ENCODE results near the gene MAZ.

Gene MAZ

DNA sequence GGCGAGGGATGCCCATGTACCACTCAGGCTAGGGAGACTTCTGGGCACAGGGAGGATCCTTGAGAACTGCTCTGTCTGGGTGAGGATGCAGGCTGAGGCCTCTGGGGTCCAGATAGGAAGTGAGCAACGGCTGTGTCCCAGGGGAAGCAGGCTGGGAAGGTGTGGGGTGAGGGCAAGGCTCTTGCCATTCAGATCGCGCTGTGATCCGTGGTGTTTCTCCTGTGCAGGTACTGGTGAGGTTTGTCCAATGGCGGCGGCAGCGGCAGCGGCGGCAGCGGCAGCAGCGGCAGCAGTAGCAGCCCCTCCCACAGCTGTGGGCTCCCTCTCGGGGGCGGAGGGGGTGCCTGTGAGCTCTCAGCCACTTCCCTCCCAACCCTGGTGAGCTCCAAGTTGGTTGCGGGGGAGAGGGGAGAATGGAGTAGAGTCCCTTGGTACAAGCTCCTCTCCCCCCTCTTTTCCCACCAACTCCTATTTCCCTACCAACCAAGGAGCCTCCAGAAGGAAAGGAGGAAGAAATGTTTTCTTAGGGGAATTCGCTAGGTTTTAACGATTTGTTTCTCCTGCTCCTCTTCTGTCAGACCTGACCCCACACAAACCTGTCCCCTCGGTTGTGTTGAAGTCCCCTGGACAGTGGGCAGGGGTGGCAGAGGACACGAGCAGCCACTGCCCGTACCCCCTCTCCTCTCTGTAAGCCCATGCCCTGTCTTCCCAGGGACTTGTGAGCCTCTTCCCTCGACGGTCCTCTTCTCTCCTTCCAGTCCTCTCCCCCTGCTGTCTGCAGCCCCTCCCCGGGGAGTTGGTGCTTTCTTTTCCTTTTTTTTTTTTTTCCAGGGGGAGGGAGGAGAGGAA is 3.7 kb downstream of the MAZ start:
- no peak for DNase-seq (ENCODE audit: low read depth in 2 of 2)

DNA sequence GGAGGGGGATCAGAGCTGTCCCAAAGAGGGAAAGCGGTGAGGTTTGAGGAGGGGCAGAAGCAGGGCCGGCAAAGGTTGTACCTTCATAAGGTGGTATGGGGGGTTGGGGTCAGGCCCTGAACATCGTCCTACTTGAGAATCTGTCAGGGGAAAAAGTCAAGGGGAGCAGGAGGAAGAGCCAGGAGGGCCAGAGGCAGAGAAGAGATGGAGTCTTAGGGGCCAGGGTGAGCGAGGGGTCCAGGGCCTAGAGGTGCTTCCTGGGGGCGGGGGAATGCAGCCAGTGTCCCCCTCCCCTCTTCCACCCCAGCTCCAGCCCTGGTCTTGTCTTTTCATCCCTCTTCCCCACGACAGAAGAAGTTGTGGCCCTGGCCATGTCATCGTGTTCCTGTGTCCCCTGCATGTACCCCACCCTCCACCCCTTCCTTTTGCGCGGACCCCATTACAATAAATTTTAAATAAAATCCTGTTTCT is 4.4 kb downstream of the MAZ start:
- DNase-seq (ENCODE audit: low read depth in 2 of 2), result no peak

DNA sequence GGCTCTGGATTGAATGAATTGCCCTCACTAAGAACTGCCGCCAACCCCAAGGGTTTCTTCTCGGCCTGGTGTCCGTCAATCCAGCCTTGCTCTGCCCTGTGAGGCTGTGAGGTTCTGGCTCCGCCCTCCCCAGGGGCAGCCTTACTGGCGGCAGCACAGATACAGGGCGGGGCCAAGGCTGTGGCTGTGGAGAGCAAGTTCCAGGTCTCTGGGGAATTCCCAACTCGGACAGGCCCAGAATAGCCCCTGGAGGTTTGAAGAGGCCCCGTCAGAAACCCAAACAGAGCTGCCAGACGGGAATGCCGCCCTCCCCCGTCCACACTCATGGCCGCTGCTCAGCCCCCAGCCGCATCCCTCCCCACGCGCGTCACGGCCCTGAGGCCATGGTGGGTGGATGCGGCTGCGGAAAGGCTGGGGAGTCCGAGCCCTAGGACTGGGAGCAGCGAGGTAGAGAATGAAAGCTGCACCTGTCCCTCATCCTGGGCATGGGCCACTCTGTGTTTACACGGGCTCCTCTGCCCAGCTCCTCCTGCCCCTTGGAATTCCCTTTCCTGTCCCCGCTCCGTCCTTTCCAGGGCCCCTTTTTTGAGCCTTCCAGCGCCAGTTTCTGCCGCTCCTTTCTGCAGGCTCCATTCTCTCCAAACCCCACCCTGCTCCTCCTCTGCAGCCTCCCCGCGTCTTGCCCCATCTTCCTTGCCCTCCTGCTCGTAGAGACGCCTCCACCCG is 5.0 kb downstream of the MAZ start:
- DNase-seq (ENCODE audit: low read depth in 2 of 2), result peak in 1 of 2 donors; percentile 80

DNA sequence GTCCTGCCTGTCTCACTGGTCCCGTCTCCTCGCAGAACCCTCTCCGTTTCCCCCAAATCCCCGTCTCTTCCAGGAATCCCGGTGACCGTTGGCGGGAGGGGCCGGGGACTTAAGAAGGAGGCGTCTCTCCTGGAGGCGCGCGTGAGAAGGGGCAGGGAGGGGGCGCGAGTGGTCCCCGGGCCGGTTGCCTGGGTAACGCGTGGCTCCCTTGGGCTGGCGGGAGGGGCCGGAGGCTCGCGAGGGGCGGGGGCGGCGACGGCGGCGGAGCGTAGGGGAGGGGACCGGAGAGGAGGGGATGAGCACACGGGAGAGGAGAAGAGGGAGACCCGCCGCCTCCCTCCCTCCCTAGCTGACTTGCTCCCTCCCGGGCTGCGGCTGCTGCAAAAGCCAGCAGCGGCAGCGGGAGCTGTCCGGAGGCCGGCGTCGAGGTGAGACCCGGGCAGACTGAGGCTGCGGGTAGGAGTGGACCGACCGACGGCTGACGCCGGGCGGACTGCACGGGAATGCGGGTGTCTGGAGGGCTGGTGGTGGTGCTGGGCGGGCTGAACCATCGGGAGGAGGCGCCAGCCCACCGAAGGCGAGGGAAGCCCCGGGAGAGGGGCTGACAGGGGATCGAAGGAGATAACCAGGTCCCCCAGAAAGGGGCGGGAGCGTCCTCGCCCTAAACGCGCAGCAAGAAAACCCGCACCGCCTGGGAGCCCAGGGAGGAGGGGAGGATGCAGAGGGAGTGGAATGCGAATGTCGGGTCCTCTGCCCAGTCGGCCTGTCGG is 5.8 kb downstream of the MAZ start, which contains the start of gene PRRT2:
Gene PRRT2, plus strand, starts transcription at position 298 of the 770 bp plus-strand sequence. CDS start 862 bp downstream, outside the sequence.
- no peak for DNase-seq (ENCODE audit: low read depth in 2 of 2)

DNA sequence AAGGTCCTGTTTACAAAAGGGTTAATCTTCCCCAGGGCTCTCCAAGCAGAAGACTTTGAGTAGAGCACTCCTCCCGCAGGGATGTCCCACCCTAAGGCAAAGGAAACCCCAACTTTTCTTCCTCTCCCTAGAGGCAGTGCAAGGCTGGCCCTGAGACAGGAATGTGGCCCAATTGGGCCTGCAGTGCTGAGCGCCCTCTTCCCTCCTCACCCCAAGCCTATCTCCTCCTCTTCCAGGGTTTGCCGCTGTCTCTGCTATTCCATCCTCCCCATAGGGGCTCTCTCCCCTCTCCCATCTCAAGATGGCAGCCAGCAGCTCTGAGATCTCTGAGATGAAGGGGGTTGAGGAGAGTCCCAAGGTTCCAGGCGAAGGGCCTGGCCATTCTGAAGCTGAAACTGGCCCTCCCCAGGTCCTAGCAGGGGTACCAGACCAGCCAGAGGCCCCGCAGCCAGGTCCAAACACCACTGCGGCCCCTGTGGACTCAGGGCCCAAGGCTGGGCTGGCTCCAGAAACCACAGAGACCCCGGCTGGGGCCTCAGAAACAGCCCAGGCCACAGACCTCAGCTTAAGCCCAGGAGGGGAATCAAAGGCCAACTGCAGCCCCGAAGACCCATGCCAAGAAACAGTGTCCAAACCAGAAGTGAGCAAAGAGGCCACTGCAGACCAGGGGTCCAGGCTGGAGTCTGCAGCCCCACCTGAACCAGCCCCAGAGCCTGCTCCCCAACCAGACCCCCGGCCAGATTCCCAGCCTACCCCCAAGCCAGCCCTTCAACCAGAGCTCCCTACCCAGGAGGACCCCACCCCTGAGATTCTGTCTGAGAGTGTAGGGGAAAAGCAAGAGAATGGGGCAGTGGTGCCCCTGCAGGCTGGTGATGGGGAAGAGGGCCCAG is 6.7 kb downstream of the MAZ start:
- DNase-seq (ENCODE audit: low read depth in 2 of 2), result no peak

DNA sequence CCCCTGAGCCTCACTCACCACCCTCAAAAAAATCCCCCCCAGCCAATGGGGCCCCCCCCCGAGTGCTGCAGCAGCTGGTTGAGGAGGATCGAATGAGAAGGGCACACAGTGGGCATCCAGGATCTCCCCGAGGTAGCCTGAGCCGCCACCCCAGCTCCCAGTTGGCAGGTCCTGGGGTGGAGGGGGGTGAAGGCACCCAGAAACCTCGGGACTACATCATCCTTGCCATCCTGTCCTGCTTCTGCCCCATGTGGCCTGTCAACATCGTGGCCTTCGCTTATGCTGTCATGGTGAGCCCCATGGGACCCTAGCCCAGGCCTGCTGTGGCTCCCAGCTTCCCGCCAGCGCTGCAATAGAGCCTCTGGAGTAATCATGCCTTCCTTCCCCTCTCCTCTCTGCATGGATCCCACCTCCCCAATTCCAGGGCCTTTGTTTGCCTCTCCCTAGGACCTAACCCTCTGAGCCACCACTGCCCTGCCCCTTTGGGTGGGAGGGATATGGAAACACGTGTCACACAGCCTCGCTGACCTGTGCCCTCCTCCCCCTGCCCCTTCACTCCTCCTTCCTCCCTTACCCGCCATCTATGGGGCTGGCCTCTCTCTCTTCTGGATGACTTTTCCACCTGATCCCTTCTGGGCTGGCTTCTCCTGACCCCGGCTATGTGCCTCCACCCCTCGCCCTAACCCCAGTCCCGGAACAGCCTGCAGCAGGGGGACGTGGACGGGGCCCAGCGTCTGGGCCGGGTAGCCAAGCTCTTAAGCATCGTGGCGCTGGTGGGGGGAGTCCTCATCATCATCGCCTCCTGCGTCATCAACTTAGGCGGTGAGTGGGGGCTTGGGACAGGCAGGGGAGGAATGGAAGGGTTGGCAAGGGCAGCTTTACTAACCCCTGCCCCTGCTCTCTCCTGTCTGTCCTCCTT is 7.6 kb downstream of the MAZ start:
- no peak for DNase-seq (ENCODE audit: low read depth in 2 of 2)

DNA sequence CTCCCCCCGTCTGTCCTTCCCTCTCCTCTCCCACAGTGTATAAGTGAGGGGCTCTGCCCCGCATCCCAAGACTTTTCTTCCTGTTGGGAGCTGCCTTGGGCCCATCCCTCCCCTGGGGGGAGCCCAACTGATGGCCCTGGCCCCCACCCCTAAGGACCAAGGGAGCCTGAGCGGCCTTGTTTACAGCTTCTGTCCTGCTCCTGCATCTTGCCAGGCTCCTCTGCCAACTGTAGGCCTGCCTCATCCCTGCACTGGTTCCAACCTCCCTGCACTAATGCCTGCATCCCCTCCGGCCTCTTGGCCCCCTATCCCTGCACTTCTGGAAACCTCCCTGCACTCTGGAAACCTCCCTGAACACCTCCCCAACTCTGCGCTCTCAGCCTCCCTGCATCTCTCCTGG is 8.3 kb downstream of the MAZ start:
- DNase-seq (ENCODE audit: low read depth in 2 of 2), result no peak

DNA sequence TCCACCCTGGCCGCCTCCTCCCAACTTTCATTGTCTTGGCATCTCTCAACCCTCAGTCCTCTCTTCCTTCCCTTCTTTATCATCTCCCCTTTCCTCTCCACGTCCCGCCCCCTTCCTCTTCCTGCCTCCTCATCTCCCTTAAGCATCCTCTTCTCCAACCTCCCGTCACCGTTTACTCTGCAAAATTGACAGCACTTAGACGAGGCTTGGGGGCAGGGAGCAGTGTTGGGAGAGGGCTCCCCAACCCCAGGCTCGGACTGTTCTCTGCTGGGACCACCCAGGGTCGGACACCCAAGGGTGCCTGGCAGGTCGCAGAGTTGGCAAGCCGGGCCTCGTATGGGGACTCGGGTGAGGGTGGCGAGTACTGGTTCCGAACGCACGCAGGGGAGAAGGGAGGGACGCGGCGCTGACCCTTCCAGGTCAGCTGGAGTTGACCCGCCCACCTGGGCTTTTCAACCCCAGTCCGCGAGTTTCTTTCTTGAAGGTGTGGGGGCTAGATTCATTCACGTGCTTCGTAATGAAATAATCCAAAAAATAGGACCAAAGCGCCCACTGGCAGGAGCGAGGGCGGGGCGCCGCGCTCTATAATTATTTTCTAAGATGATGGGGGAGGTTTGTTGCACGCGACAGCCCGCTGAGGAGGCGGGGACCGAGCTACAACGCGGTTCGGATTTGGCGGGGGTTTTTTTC is 8.8 kb downstream of the MAZ start:
- DNase-seq (ENCODE audit: low read depth in 2 of 2), result no peak

DNA sequence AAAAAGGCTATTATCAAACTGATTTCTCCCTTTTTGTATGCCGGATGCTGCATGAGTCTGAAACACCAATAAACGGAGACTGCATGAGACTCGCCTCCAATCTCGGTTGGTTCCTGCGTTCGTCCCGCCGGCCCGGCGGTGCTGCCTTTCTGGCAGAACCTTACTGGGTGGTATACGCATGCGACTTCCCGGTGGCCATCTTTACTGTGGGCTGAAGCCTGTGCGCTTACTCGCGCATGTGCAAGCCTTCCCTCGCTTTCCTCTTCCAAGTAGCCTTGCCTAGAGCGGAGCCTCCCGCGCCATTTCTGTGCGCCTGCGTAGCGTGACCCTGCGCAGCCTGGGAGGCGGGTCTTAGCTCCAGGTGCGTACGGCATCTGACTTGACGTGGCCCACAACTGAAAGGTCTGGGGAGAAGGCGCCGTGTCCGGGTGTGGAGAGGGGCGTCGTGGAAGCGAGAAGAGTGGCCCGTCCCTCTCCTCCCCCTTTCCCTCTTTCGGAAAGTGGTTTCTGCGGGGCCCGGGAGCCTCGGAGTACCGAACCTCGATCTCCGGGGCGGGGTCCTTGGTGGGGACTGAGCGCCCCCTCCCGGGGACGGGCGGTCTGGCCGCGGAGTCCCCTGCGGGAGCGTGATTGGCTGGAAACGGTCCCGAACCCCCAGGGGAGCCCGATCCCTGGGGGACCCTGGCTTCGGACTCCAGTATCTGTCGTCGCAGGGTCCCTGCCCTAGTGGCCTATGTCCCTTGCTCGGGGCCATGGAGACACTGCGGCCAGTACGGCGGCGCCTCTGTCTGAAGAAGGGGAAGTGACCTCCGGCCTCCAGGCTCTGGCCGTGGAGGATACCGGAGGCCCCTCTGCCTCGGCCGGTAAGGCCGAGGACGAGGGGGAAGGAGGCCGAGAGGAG is 9.7 kb downstream of the MAZ start, which contains the start of gene PAGR1:
Gene PAGR1, plus strand, starts transcription at position 360 of the 901 bp plus-strand sequence. Its CDS starts 374 bp downstream, at position 734.
- DNase-seq (ENCODE audit: low read depth in 2 of 2), result peak; percentile 96 to 97

DNA sequence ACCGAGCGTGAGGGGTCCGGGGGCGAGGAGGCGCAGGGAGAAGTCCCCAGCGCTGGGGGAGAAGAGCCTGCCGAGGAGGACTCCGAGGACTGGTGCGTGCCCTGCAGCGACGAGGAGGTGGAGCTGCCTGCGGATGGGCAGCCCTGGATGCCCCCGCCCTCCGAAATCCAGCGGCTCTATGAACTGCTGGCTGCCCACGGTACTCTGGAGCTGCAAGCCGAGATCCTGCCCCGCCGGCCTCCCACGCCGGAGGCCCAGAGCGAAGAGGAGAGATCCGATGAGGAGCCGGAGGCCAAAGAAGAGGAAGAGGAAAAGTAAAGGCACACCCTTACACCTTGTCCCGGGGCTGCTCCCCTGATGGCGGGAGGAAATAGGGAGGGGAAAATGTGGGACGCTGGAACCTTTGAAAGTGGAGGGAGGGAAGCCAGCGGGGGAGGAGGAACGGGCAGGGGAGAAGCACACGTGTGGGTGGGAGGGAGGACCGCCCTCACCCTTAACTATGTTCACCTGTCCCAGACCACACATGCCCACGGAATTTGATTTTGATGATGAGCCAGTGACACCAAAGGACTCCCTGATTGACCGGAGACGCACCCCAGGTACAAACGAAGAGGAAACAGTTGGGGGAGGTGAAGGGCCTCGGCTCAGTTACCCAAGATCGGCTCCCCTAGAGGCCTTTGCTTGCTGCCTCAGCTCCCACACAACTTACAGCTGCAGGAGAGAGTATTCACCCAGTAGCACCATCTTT is 10.5 kb downstream of the MAZ start:
- DNase-seq (ENCODE audit: low read depth in 2 of 2), result peak; percentile 58 to 71

DNA sequence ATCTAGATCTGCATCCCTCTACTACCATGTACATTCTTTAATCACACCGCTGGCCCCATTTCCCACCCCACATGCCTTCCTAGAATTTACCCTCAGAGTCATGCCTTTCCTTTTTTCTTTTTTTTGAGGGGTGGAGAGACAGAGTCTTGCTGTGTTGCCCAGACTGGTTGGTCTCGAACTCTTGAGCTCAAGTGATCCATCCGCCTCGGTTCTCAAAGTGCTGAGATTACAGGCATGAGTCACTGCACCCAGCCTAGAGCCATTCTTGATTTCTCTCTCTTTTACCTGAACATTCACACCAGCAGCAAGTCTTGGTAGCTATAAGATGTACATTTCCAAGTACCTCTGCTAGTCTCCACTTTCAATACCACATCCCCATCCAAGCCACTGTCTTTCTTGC is 11.8 kb downstream of the MAZ start:
- no peak for DNase-seq (ENCODE audit: low read depth in 2 of 2)

DNA sequence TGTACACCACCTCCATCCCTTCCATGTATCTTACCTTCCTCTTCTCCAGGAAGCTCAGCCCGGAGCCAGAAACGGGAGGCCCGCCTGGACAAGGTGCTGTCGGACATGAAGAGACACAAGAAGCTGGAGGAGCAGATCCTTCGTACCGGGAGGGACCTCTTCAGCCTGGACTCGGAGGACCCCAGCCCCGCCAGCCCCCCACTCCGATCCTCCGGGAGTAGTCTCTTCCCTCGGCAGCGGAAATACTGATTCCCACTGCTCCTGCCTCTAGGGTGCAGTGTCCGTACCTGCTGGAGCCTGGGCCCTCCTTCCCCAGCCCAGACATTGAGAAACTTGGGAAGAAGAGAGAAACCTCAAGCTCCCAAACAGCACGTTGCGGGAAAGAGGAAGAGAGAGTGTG is 13.2 kb downstream of the MAZ start:
- no peak for DNase-seq (ENCODE audit: low read depth in 2 of 2)

DNA sequence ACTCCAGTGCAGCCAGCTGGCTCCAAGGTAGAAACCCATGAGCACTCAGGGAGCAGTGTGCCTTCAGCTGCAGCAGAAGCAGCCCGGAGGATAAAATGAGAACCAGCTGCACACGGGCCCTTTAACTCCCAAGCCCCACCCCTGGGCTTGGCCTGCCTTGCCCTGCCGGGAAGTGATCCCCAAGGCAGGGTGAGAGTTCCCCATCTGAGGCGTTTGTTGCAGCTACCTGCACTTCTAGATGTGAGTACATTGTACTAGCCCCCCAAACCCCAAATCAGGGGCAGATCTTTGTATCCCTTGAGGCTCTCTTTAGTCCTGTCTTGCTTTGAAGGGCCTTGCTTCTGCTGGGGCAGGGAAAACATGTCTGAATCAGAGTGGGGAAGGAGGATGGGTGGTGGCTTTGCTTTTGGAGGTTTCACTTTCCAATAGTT is 14.0 kb downstream of the MAZ start, which contains the start of gene MVP:
Gene MVP, plus strand, starts transcription at position 192 of the 431 bp plus-strand sequence. CDS start 10,088 bp downstream, outside the sequence.
- no peak for DNase-seq (ENCODE audit: low read depth in 2 of 2)

DNA sequence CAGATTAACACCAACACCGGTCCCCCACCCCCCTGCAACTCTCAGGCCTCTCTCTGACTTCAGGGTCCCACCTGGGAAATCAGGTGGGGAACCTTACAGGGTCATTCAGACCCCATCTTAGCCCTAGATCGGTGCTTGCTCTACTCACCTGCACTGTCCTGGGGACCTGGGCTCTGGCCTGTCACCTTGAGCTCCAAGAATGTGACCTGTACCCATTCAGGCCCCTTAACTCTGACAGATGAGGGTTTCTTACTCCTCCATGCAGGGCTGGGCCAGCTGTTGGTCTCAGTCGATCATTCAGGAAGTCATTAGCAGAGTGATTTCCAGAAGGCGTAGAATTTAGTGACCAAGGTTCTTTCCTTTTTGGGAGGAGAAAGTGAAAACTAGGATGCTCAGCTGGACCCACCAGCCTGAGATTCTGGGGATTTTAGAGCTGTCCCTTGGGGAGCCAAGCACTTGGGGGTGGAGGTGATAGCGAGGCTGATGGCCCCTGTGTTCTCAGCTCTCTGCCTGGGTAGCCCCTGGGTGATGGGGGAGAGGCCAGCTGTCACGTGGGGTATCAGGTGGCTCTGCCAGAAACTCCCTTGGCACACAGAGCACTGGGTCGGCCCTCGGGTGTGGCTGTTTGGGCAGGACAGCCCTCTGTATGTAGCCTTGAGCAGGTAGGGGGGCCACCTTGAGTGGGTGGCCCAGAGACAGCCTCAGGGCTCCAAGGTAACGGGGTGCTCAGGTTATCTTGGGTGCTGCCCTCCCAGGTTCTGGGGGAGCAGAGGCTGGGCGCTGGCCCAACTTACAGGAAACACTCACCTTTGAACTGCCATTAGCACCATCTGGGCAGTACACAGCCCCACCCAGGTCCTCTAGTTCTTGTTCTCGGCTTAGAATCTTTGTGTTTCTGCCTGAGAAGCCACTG is 14.7 kb downstream of the MAZ start:
- no peak for DNase-seq (ENCODE audit: low read depth in 2 of 2)

DNA sequence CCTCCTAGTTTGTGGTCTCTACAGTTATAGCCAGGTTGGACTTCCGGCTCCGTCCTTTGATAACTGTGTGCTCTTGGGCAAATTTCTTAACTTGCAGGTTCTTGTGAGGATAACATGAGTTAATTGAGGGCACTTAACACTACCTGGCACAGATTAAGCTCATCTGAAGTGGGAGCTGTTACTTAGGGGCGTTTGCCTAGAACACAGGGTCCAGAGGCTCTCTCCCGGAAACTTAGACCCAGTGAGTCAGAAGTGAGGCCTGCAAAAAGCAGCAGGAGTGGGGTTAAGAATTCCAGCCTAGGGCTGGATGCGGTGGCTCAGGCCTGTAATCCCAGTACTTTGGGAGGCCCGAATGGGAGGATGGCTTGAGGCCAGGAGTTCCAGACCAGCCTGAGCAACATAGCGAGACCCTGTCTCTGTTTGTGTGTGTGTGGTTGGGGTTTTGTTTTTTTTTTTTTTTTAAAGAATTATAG is 15.3 kb downstream of the MAZ start:
- DNase-seq (ENCODE audit: low read depth in 2 of 2), result no peak

DNA sequence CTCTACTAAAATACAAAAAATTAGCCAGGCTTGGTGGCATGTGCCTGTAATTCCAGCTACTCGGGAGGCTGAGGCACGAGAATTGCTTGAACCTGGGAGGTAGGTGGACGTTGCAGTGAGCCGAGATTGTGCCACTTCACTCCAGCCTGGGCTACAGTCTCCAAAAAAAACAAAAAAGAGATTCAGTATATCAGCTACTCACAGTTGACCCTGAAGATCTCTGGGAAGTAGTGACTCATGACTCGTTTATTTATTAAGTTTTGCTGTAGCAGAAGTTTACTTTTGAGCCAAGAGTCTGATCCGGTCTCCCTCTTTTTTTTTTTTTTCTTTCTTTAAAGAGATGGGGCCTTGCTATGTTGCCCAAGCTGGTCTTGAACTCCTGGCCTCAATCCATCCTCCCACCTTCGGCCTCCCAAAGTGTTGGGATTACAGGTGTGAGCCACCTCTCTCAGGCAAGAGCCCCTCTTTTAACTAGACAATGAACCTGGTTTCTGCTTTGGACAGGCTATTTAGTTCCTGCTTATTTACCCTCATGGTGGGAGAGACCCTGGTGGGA is 18.3 kb downstream of the MAZ start:
- no peak for DNase-seq (ENCODE audit: low read depth in 2 of 2)
